ENCODE results near the gene SFMBT2. TPM values are rescaled to one million over a fixed set of nuclear protein-coding genes. Genes with fewer than 3 reads are reported as not detected.

SFMBT2 gene
- total RNA-seq, 1 experiment from 2014 or later: 0.02 TPM

DNA sequence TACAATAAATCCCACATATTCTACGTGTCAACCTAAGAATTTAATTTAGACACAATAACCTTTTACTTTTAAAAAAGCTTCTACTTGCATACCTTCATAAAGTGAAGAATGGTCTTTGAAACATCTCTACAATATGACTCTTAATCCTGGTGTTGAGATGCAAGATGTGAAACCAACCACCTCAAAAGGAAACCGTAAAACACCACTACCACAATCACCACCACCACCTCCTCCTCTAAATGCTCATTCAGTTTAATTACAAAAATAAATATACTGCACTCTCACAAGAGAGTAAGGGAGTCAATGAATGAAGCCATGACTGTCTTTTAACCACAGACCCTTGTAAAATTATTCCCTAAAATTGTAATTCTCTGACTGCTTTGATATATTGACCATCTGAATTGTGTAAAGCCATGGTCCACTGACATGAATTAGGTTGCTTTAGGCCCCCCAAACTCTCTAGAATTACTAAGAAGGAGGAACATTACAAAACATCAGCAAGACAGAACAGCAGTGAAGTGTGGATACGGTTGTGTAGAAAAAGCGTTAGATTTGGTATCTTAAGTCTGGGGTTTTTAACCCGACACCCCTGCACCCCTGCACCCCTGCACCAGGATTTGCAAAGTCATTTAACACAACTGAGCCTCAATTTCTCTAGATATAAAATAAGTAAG lies 171.4 kb downstream of the SFMBT2 start:
- peaks cover 5% of the 10 kb centered on the region; the same call in 1 of the 2 replicates for H3K27me3 ChIP-seq (ENCODE audit: insufficient read depth, low read length)
- H3K9me2 ChIP-seq (ENCODE audit: insufficient read depth): no peaks in the 10 kb centered on the region
- CTCF ChIA-PET: no interaction called here
- H3K27ac ChIP-seq (ENCODE audit: low read depth, low read length): no peak overlapping the region
- H3K79me2 ChIP-seq (ENCODE audit: insufficient read depth, low read length): no peaks in the 10 kb centered on the region
- no peaks in the 10 kb centered on the region for H3K36me3 ChIP-seq (ENCODE audit: control insufficient read depth in 1 of 2, insufficient read depth in 2 of 2, low read length in 2 of 2)
- no peak overlapping the region for H2AFZ ChIP-seq (ENCODE audit: low read depth, low read length, poor library complexity, severe bottlenecking)
- ATAC-seq (no peak), DNase-seq (ENCODE audit: low read depth, low spot score) (no peak)
- POLR2A ChIA-PET: no interaction called here
- no peaks in the 10 kb centered on the region; a peak in 1 of 4 replicates for H3K9me3 ChIP-seq (ENCODE audit: control insufficient read depth in 1 of 2, insufficient read depth in 1 of 2, low read depth in 1 of 2, low read length in 2 of 2)
- TF ChIP-seq, protein P1, sequence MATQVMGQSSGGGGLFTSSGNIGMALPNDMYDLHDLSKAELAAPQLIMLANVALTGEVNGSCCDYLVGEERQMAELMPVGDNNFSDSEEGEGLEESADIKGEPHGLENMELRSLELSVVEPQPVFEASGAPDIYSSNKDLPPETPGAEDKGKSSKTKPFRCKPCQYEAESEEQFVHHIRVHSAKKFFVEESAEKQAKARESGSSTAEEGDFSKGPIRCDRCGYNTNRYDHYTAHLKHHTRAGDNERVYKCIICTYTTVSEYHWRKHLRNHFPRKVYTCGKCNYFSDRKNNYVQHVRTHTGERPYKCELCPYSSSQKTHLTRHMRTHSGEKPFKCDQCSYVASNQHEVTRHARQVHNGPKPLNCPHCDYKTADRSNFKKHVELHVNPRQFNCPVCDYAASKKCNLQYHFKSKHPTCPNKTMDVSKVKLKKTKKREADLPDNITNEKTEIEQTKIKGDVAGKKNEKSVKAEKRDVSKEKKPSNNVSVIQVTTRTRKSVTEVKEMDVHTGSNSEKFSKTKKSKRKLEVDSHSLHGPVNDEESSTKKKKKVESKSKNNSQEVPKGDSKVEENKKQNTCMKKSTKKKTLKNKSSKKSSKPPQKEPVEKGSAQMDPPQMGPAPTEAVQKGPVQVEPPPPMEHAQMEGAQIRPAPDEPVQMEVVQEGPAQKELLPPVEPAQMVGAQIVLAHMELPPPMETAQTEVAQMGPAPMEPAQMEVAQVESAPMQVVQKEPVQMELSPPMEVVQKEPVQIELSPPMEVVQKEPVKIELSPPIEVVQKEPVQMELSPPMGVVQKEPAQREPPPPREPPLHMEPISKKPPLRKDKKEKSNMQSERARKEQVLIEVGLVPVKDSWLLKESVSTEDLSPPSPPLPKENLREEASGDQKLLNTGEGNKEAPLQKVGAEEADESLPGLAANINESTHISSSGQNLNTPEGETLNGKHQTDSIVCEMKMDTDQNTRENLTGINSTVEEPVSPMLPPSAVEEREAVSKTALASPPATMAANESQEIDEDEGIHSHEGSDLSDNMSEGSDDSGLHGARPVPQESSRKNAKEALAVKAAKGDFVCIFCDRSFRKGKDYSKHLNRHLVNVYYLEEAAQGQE (IDR thresholded peaks at IDR 0.05; ENCODE audit: low read depth): no peak
- TF ChIP-seq POLR2AphosphoS5 (IDR thresholded peaks at IDR 0.05; ENCODE audit: low read depth, low read length): no peak
- no peaks in the 10 kb centered on the region for H3K4me1 ChIP-seq (ENCODE audit: control insufficient read depth in 1 of 2, insufficient read depth in 2 of 2, low read length in 2 of 2)
- no TSS peak for BruUV-seq (replicated peaks)
- no peak overlapping the region for H3K4me2 ChIP-seq (ENCODE audit: low read length)
- RAD21 ChIA-PET (ENCODE audit: low non-redundant PET in 1 of 2, low total read pairs in 2 of 2, uncharacterized antibody in 2 of 2, unreplicated experiment in 2 of 2): no interaction called here
- no peaks in the 10 kb centered on the region for H4K20me1 ChIP-seq (ENCODE audit: insufficient read depth)
- no peak overlapping the region for H3K9ac ChIP-seq (ENCODE audit: low read length)
- intact Hi-C loops (cut with micrococcal nuclease): no loop called here
- no peak overlapping the region for H3K4me3 ChIP-seq (replicated peaks in 1 of 2; ENCODE audit: low read depth in 1 of 2, low read length in 2 of 2)

DNA sequence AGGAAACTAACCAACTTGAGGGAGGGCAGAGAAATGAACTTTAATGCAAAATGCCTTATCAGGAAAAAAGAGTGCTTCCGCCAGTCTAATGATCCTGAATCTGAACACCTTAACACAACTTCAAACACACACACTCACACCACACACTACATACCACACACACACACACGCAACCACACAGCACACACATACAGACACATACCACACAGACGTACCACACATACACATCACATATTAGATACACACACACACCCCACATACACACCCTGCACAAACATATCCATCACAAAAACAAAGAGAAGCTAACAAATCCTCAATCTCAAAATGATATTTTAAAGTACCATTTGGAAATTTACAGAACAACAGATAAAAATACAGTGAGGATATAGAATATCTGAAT lies 175.5 kb downstream of the SFMBT2 start:
- RAD21 ChIA-PET (ENCODE audit: low non-redundant PET in 1 of 2, low total read pairs in 2 of 2, uncharacterized antibody in 2 of 2, unreplicated experiment in 2 of 2): no interaction called here
- Histone ChIP-seq H3K36me3 (ENCODE audit: control insufficient read depth in 1 of 2, insufficient read depth in 2 of 2, low read length in 2 of 2) (no peaks in the 10 kb centered on the region), H3K4me2 (ENCODE audit: low read length) (no peak overlapping the region), H3K27ac (ENCODE audit: low read depth, low read length) (no peak overlapping the region), H3K27me3 (ENCODE audit: insufficient read depth, low read length) (peaks cover 14% of the 10 kb centered on the region), H3K9ac (ENCODE audit: low read length) (no peak overlapping the region), H2AFZ (ENCODE audit: low read depth, low read length, poor library complexity, severe bottlenecking) (no peak overlapping the region), H3K9me2 (ENCODE audit: insufficient read depth) (no peaks in the 10 kb centered on the region), H3K4me3 (replicated peaks in 1 of 2; ENCODE audit: low read depth in 1 of 2, low read length in 2 of 2) (no peak overlapping the region), H4K20me1 (ENCODE audit: insufficient read depth) (no peaks in the 10 kb centered on the region), H3K79me2 (ENCODE audit: insufficient read depth, low read length) (no peaks in the 10 kb centered on the region), H3K9me3 (ENCODE audit: control insufficient read depth in 1 of 2, insufficient read depth in 1 of 2, low read depth in 1 of 2, low read length in 2 of 2) (no peaks in the 10 kb centered on the region), H3K4me1 (ENCODE audit: control insufficient read depth in 1 of 2, insufficient read depth in 2 of 2, low read length in 2 of 2) (no peaks in the 10 kb centered on the region)
- CTCF ChIA-PET: no interaction called here
- BruUV-seq (replicated peaks): no TSS peak
- POLR2A ChIA-PET: no interaction called here
- DNase-seq (ENCODE audit: low read depth, low spot score) (no peak), ATAC-seq (no peak)
- intact Hi-C loops (cut with micrococcal nuclease): no loop called here
- TF ChIP-seq YY1 (IDR thresholded peaks at IDR 0.05; ENCODE audit: extremely low read depth, insufficient replicate concordance, low read depth, low read length): no peak
- no peak for TF ChIP-seq CEBPB (IDR thresholded peaks at IDR 0.05; ENCODE audit: low read depth)
- no peak for TF ChIP-seq ELF1 (IDR thresholded peaks at IDR 0.05; ENCODE audit: borderline replicate concordance, low read depth)
- TF ChIP-seq POLR2AphosphoS5 (IDR thresholded peaks at IDR 0.05; ENCODE audit: low read depth, low read length): no peak
- TF ChIP-seq, protein P2, sequence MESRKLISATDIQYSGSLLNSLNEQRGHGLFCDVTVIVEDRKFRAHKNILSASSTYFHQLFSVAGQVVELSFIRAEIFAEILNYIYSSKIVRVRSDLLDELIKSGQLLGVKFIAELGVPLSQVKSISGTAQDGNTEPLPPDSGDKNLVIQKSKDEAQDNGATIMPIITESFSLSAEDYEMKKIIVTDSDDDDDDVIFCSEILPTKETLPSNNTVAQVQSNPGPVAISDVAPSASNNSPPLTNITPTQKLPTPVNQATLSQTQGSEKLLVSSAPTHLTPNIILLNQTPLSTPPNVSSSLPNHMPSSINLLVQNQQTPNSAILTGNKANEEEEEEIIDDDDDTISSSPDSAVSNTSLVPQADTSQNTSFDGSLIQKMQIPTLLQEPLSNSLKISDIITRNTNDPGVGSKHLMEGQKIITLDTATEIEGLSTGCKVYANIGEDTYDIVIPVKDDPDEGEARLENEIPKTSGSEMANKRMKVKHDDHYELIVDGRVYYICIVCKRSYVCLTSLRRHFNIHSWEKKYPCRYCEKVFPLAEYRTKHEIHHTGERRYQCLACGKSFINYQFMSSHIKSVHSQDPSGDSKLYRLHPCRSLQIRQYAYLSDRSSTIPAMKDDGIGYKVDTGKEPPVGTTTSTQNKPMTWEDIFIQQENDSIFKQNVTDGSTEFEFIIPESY (IDR thresholded peaks at IDR 0.05; ENCODE audit: extremely low read depth, insufficient replicate concordance, low read length): no peak
- TF ChIP-seq EZH2phosphoT487 (IDR thresholded peaks at IDR 0.05; ENCODE audit: borderline replicate concordance): no peak
- no peak for TF ChIP-seq CBX3 (IDR thresholded peaks at IDR 0.05; ENCODE audit: low read depth)
- no peak for TF ChIP-seq ZNF274 (IDR thresholded peaks at IDR 0.05; ENCODE audit: low read depth, low read length)
- no peak for TF ChIP-seq EZH2 (IDR thresholded peaks at IDR 0.05)

Measured in HCT116 (cell line).